GM18499 (cell line): ENCODE data around the gene POLQ.
"Not testable (repeated sequence)": the region's sequence is repeated elsewhere in the genome, so short reads cannot be mapped to it uniquely, and the experiment has no call there.

Source experiments
- ATAC-seq: cut with Tn5 transposase; IDR thresholded peaks from one replicate; pipeline ENCODE4 v1.9.1; 2021; ENCODE audit warnings: moderate number of reproducible peaks; ENCODE audit not compliant: insufficient read depth, unreplicated experiment

POLQ gene

GRCh38 chr3:121545574-121546455 is at the start of gene POLQ:
POLQ (minus strand) TSS chr3:121545988; CDS start chr3:121545877, 111 bp downstream.
- ATAC-seq: peak; percentile 64

GRCh38 chr3:121594850-121595249 is 49.1 kb upstream of the POLQ start:
- ATAC-seq: no peak

GRCh38 chr3:121593806-121594205 is 48.0 kb upstream of the POLQ start:
- not testable (repeated sequence) for ATAC-seq

- ATAC-seq: no peak
These were observed 47.3 kb upstream of the POLQ start, which contains the start of gene FBXO40 for GRCh38 chr3:121592856-121593702. FBXO40 (plus strand) TSS chr3:121593379; CDS start chr3:121620576, 27,197 bp downstream.

GRCh38 chr3:121584418-121584817 is 38.6 kb upstream of the POLQ start:
- ATAC-seq: no peak

- ATAC-seq: no peak
These were observed 35.9 kb upstream of the POLQ start for GRCh38 chr3:121581691-121582090.

GRCh38 chr3:121574449-121574848 is 28.7 kb upstream of the POLQ start:
- ATAC-seq: no peak

GRCh38 chr3:121567649-121568048 is 21.9 kb upstream of the POLQ start, which contains the start of gene ARGFX:
ARGFX (plus strand) TSS chr3:121567949; CDS start chr3:121570714, 2,765 bp downstream.
- ATAC-seq: no peak

- no peak for ATAC-seq
These were observed 21.0 kb upstream of the POLQ start for GRCh38 chr3:121566773-121567172.

- no peak for ATAC-seq
These were observed 16.4 kb upstream of the POLQ start for GRCh38 chr3:121562148-121562547.

- ATAC-seq: no peak
These were observed 11.7 kb upstream of the POLQ start for GRCh38 chr3:121557426-121557934.

GRCh38 chr3:121552797-121553196 is 7.0 kb upstream of the POLQ start:
- no peak for ATAC-seq

GRCh38 chr3:121552379-121552778 is 6.6 kb upstream of the POLQ start:
- no peak for ATAC-seq

GRCh38 chr3:121545049-121545573 is 677 bp downstream of the POLQ start:
- no peak for ATAC-seq

- ATAC-seq: no peak
These were observed 2.9 kb downstream of the POLQ start for GRCh38 chr3:121542924-121543323.

GRCh38 chr3:121531269-121531668 is 14.5 kb downstream of the POLQ start:
- ATAC-seq: no peak

GRCh38 chr3:121529308-121529707 is 16.5 kb downstream of the POLQ start:
- ATAC-seq: no peak

- ATAC-seq: no peak
These were observed 25.3 kb downstream of the POLQ start for GRCh38 chr3:121520510-121520909.

- ATAC-seq: no peak
These were observed 27.7 kb downstream of the POLQ start for GRCh38 chr3:121517953-121518655.

- no peak for ATAC-seq
These were observed 29.9 kb downstream of the POLQ start for GRCh38 chr3:121515862-121516261.
